HG02938 (cell line): ENCODE data around the gene ASB10.

ENCODE experiments used
- ATAC-seq: cut with Tn5 transposase; IDR thresholded peaks from one replicate; pipeline ENCODE4 v1.9.1; 2021; ENCODE audit warnings: mild to moderate bottlenecking, moderate library complexity; ENCODE audit not compliant: unreplicated experiment

ASB10 gene

GRCh38 chr7:151126491-151127137 lies 60.4 kb downstream of the ASB10 start:
- no peak for ATAC-seq

- ATAC-seq = no peak
Observed at GRCh38 chr7:151125846-151126481, 61.1 kb downstream of the ASB10 start.
